Hepatocyte (in vitro differentiated cells): Measurements from ENCODE around the gene CD46. TPM values are rescaled to one million over a fixed set of nuclear protein-coding genes. Genes with fewer than 3 reads are reported as not detected.

Source experiments
- DNase-seq: peaks from one replicate; pipeline ENCODE4 v3.0.0-alpha.2; 2016; ENCODE audit warnings: low spot score
- H2AFZ ChIP-seq: fragments of 200-600 bp; sonication (generic); 2 replicates; pipeline ENCODE4 v1.6.0; 2016; ENCODE audit warnings: antibody characterized with exemption, mild to moderate bottlenecking
- H3K27ac ChIP-seq: fragments of 200-600 bp; sonication (generic); 2 replicates; pipeline ENCODE4 v1.5.1; 2016; ENCODE audit warnings: mild to moderate bottlenecking
- H3K27me3 ChIP-seq: fragments of 200-600 bp; sonication (generic); 2 replicates; pipeline ENCODE4 v1.6.1; 2016
- H3K36me3 ChIP-seq: fragments of 200-600 bp; sonication (generic); replicated peaks from 2 replicates; pipeline ENCODE4 v1.5.1; 2016; ENCODE audit warnings: low read depth; ENCODE audit not compliant: insufficient read depth
- H3K4me1 ChIP-seq: fragments of 200-600 bp; sonication (generic); 2 replicates; pipeline ENCODE4 v1.5.1; 2016; ENCODE audit warnings: mild to moderate bottlenecking, moderate library complexity; ENCODE audit not compliant: insufficient read depth
- H3K4me2 ChIP-seq: fragments of 200-600 bp; sonication (generic); 2 replicates; pipeline ENCODE4 v1.6.0; 2016
- H3K4me3 ChIP-seq: fragments of 200-600 bp; sonication (generic); 2 replicates; pipeline ENCODE4 v1.5.1; 2016; ENCODE audit warnings: mild to moderate bottlenecking
- H3K79me2 ChIP-seq: fragments of 200-600 bp; sonication (generic); 2 replicates; pipeline ENCODE4 v1.6.0; 2017; ENCODE audit warnings: mild to moderate bottlenecking
- H3K9me2 ChIP-seq: fragments of 200-600 bp; sonication (generic); replicated peaks from 2 replicates; pipeline ENCODE4 v1.6.0; 2017; ENCODE audit warnings: mild to moderate bottlenecking; ENCODE audit not compliant: insufficient read depth
- H3K9me3 ChIP-seq: fragments of 200-600 bp; sonication (generic); 2 replicates; pipeline ENCODE4 v1.5.1; 2016; ENCODE audit warnings: low read depth, mild to moderate bottlenecking
- H4K20me1 ChIP-seq: fragments of 200-600 bp; sonication (generic); 2 replicates; pipeline ENCODE4 v1.6.0; 2016; ENCODE audit warnings: mild to moderate bottlenecking; ENCODE audit not compliant: insufficient read depth, poor library complexity, severe bottlenecking
- CTCF ChIP-seq: fragments of 200-600 bp; sonication (generic); IDR thresholded peaks from 2 replicates; pipeline ENCODE4 v1.5.1; 2016; ENCODE audit warnings: antibody characterized with exemption, mild to moderate bottlenecking; ENCODE audit not compliant: poor library complexity
- EZH2 ChIP-seq: fragments of 200-600 bp; sonication (generic); IDR thresholded peaks from 2 replicates; pipeline ENCODE4 v1.6.1; 2016; ENCODE audit warnings: antibody characterized with exemption, mild to moderate bottlenecking, borderline replicate concordance
- EZH2phosphoT487 ChIP-seq: fragments of 200-600 bp; sonication (generic); IDR thresholded peaks from one replicate; pipeline ENCODE4 v1.6.1; 2018; ENCODE audit warnings: antibody characterized with exemption, mild to moderate bottlenecking, low read depth, moderate library complexity; ENCODE audit not compliant: unreplicated experiment, severe bottlenecking
- WGBS: methylation state at CpG from one replicate; pipeline ENCODE4 v1.1.6; 2016; ENCODE audit warnings: low lambda C conversion rate; ENCODE audit errors: missing lambda C conversion rate; 5-methylcytosine and 5-hydroxymethylcytosine counted together
- polyA plus RNA-seq: library from polyadenylated mRNA; unstranded; fragments of >200 nt; fragmentation: Nextera tagmentation; extraction: Ambion mirVana; gene quantifications from 2 replicates; pipeline ENCODE4 v1.2.1, GENCODE V29; 2016
- total RNA-seq: library from RNA; depleted of rRNA; stranded (reverse); fragments of >200 nt; gene quantifications from 2 replicates; pipeline ENCODE4 v1.2.3, GENCODE V29; 2014

The CD46 gene
- total and polyA plus RNA-seq, 2 experiments from 2014 or later, result 176 to 228 TPM

- no peaks in the 10 kb centered on the region for H3K9me2 ChIP-seq
- no peaks in the 10 kb centered on the region for H3K36me3 ChIP-seq
- no peak for DNase-seq
- H3K27me3 ChIP-seq, result no peaks in the 10 kb centered on the region
- peaks cover 10% of the 10 kb centered on the region for H3K4me1 ChIP-seq
- peaks cover 7% of the 10 kb centered on the region for H3K79me2 ChIP-seq
- no peak overlapping the region for H3K4me3 ChIP-seq
- H3K27ac ChIP-seq, result no peak overlapping the region
- H2AFZ ChIP-seq, result no peak overlapping the region
- TF ChIP-seq EZH2, result no peak
- TF ChIP-seq CTCF, result no peak
- TF ChIP-seq EZH2phosphoT487, result no peak
- H4K20me1 ChIP-seq, result no peaks in the 10 kb centered on the region
- H3K4me2 ChIP-seq, result no peak overlapping the region
- 77% methylated on average over 1 of the region's 1 CpG for WGBS
- H3K9me3 ChIP-seq, result no peaks in the 10 kb centered on the region
These were observed 6.6 kb upstream of the CD46 start for GRCh38 chr1:207745285-207745684.

DNA sequence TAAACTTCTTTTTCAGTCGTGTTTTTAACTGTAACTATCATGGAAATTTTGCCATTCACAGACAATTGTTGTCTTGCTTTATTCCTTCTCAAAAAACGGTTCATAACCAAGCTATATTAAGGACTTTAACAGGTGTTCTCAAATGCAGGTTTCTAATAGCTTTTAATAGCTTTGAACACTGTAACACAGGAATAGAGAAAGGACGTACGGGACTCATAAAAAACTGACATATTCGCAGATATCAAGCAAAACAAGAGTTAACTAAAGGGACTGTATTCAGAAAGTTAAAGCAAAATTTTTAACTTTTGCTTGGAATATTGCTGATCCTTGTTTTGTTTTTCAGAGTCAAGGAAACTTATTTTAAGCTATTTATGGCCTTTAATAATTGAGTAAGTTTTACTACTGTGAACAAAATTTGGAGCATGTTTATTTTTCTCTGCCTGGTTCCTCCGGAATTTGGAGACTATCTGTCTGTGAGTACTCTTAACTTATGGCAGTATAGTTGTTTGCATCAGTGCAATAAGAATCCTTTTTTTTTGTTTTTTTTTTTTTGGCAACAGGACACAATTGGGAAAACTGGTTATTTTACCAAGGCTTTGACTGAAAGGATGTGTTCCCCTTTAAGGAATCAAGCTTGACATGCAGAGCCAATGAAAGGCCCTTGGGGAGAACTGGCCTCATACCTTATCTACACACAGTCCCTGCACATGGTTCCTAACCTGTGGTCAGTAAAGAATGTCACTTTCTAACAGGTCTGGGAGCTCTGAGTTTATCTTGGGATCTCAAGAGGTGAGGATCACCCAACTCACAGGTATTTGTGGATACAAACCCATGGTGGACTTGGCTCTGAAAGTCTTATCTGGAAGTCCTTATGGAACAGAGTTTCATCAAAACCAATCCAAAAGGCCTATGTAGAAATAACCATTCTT, 5.8 kb upstream of the CD46 start:
- no peak overlapping the region for H2AFZ ChIP-seq
- H3K4me3 ChIP-seq, result no peak overlapping the region
- H3K36me3 ChIP-seq, result no peaks in the 10 kb centered on the region
- no peaks in the 10 kb centered on the region for H4K20me1 ChIP-seq
- peaks cover 9% of the 10 kb centered on the region for H3K79me2 ChIP-seq
- H3K4me2 ChIP-seq, result no peak overlapping the region
- H3K27me3 ChIP-seq, result no peaks in the 10 kb centered on the region
- no peaks in the 10 kb centered on the region for H3K9me3 ChIP-seq
- DNase-seq, result no peak
- TF ChIP-seq EZH2, result no peak
- no peak for TF ChIP-seq CTCF
- TF ChIP-seq EZH2phosphoT487, result no peak
- H3K27ac ChIP-seq, result no peak overlapping the region
- peaks cover 18% of the 10 kb centered on the region for H3K4me1 ChIP-seq
- WGBS, result 69% methylated on average over 6 of the region's 6 CpGs
- H3K9me2 ChIP-seq, result no peaks in the 10 kb centered on the region

- DNase-seq, result no peak
- peaks cover 20% of the 10 kb centered on the region for H3K4me1 ChIP-seq
- H3K4me3 ChIP-seq, result no peak overlapping the region
- peaks cover 3% of the 10 kb centered on the region for H4K20me1 ChIP-seq
- H3K27ac ChIP-seq, result peak overlapping the region; percentile 44
- H3K9me2 ChIP-seq, result no peaks in the 10 kb centered on the region
- H3K36me3 ChIP-seq, result no peaks in the 10 kb centered on the region
- peaks cover 16% of the 10 kb centered on the region for H3K79me2 ChIP-seq
- H3K9me3 ChIP-seq, result no peaks in the 10 kb centered on the region
- H3K27me3 ChIP-seq, result no peaks in the 10 kb centered on the region
- 89% methylated on average over 15 of the region's 15 CpGs for WGBS
- H2AFZ ChIP-seq, result no peak overlapping the region
- TF ChIP-seq CTCF (no peak), EZH2 (no peak), EZH2phosphoT487 (no peak)
- H3K4me2 ChIP-seq, result no peak overlapping the region
These were observed 4.0 kb upstream of the CD46 start for GRCh38 chr1:207747627-207748492.
